Transverse colon (tissue), 4 donors: Measurements from ENCODE around the gene CDH13.

ENCODE experiments used
- POLR2A ChIP-seq: fragments of 450-650 bp; IDR thresholded peaks from one replicate; pipeline ENCODE4 v1.6.1; 2016; ENCODE audit warnings: antibody characterized with exemption, mild to moderate bottlenecking, moderate library complexity
- POLR2AphosphoS5 ChIP-seq, 3 donors: sonication (generic); formaldehyde crosslinking; IDR thresholded peaks; one replicate each; pipeline ENCODE4 v1.6.1; 2016; ENCODE audit warnings: antibody characterized with exemption in 3 of 3
- TF ChIP-seq, protein P1 (sequence below), 5 experiments: fragments of 200-600 bp in 3 of 5; fragments of 450-650 bp in 2 of 5; sonication (generic) in 3 of 5; IDR thresholded peaks; 1 replicate in 2 of 5; 2 replicates in 3 of 5; pipeline ENCODE4 v1.5.1; 2016 to 2017; ENCODE audit warnings: antibody characterized with exemption in 5 of 5, inconsistent platforms in 3 of 5, mild to moderate bottlenecking in 2 of 5, moderate library complexity in 1 of 5

DNA sequence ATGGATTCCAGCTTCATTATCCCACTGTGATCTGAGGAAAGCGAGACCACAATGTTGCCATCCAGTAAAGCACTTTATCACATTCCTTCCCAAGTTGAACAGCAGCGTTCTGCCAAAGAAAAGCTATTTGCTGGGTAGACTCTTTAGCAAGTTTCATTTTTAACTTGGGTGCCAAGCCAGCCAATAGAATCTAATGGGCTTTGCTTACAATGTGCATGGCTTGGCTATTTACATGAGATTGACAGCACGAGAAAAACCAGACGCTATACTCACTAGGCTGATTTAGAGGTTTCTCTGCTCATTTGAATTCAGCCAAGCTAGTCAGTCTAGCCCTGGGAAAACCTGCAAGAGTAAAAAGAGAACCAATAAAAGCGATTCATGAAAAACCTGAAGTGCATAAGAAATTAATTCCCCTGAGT is 108.9 kb downstream of the CDH13 start:
- TF ChIP-seq, protein P1, sequence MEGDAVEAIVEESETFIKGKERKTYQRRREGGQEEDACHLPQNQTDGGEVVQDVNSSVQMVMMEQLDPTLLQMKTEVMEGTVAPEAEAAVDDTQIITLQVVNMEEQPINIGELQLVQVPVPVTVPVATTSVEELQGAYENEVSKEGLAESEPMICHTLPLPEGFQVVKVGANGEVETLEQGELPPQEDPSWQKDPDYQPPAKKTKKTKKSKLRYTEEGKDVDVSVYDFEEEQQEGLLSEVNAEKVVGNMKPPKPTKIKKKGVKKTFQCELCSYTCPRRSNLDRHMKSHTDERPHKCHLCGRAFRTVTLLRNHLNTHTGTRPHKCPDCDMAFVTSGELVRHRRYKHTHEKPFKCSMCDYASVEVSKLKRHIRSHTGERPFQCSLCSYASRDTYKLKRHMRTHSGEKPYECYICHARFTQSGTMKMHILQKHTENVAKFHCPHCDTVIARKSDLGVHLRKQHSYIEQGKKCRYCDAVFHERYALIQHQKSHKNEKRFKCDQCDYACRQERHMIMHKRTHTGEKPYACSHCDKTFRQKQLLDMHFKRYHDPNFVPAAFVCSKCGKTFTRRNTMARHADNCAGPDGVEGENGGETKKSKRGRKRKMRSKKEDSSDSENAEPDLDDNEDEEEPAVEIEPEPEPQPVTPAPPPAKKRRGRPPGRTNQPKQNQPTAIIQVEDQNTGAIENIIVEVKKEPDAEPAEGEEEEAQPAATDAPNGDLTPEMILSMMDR (IDR thresholded peaks at IDR 0.05) = no peak
- TF ChIP-seq POLR2A = no peak
- TF ChIP-seq POLR2AphosphoS5 (IDR thresholded peaks at IDR 0.05) = peak; percentile 10 to 34 (median 17)
